ENCODE measurements around the gene DNAJB14. TPM values are rescaled to one million over a fixed set of nuclear protein-coding genes. Genes with fewer than 3 reads are reported as not detected.
A peak's percentile ranks its signal among the peaks of the same experiment; 100 is the strongest.

Gene DNAJB14
- total RNA-seq, 1 donor from 2014 or later = 24.3 TPM

DNA sequence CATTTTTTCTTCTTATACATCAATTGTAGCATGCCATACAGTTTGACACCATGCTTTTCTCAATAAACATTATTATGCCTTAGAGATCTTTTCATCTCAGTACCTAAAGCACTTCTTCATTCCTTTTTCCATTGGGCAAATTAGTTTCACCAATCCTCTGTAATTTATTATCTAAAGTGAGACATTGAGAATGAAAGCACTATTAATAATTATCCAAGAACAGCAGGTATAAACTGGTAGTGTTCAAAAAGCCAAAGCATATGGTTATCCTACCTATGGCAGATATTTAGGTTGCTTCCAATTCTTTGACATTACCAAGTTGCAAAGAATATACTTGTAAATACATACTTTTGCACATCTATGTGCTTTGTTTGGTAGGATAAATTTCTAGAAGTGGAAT is 67.8 kb downstream of the DNAJB14 start:
- Histone ChIP-seq H3K27me3 (no peaks in the 10 kb centered on the region), H3K4me3 (no peak overlapping the region), H3K27ac (no peak overlapping the region), H3K4me1 (peaks cover 7% of the 10 kb centered on the region), H3K9me3 (no peaks in the 10 kb centered on the region), H3K36me3 (peaks cover 0 to 38% of the 10 kb centered on the region in 2 donors)
- intact Hi-C loops (cut with DNase I) = no loop called here
- TF ChIP-seq, protein P1, sequence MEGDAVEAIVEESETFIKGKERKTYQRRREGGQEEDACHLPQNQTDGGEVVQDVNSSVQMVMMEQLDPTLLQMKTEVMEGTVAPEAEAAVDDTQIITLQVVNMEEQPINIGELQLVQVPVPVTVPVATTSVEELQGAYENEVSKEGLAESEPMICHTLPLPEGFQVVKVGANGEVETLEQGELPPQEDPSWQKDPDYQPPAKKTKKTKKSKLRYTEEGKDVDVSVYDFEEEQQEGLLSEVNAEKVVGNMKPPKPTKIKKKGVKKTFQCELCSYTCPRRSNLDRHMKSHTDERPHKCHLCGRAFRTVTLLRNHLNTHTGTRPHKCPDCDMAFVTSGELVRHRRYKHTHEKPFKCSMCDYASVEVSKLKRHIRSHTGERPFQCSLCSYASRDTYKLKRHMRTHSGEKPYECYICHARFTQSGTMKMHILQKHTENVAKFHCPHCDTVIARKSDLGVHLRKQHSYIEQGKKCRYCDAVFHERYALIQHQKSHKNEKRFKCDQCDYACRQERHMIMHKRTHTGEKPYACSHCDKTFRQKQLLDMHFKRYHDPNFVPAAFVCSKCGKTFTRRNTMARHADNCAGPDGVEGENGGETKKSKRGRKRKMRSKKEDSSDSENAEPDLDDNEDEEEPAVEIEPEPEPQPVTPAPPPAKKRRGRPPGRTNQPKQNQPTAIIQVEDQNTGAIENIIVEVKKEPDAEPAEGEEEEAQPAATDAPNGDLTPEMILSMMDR (IDR thresholded peaks at IDR 0.05) = no peak
- TF ChIP-seq POLR2AphosphoS5 (IDR thresholded peaks at IDR 0.05; ENCODE audit: insufficient read depth in 1 of 2, low read depth in 1 of 2) = no peak
- TF ChIP-seq POLR2A (IDR thresholded peaks at IDR 0.05) = no peak
- no peak for DNase-seq (ENCODE audit: extremely low spot score in 2 of 2)

DNA sequence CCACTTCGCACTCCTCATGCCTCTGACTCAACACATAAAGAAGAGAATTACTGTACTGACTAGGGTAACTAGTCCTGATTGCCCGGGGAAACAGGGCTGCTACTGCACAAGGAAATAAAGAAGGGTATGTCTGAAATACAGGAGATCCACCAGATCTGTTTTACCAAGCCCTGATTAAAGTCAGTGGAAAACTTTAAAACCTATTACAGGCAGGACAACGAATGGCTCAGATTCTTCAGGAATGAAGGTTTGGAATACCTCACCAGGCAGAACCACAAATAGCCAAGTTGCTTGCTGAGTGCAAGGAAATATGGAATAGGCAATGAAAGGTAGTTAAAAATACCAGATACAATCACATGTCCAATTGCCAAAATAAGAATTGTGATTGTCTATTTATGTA is 69.5 kb downstream of the DNAJB14 start:
- H3K36me3 ChIP-seq = peaks cover 0 to 34% of the 10 kb centered on the region in 2 donors
- TF ChIP-seq POLR2AphosphoS5 (IDR thresholded peaks at IDR 0.05; ENCODE audit: insufficient read depth in 1 of 2, low read depth in 1 of 2) (no peak), POLR2A (IDR thresholded peaks at IDR 0.05) (no peak)
- TF ChIP-seq, protein P1 (IDR thresholded peaks at IDR 0.05) = no peak
- H3K27ac ChIP-seq = no peak overlapping the region
- no peaks in the 10 kb centered on the region for H3K27me3 ChIP-seq
- no peaks in the 10 kb centered on the region for H3K9me3 ChIP-seq
- H3K4me1 ChIP-seq = peaks cover 7% of the 10 kb centered on the region
- no peak for DNase-seq (ENCODE audit: extremely low spot score in 2 of 2)
- no peak overlapping the region for H3K4me3 ChIP-seq
- intact Hi-C loops (cut with DNase I) = no loop called here

DNA sequence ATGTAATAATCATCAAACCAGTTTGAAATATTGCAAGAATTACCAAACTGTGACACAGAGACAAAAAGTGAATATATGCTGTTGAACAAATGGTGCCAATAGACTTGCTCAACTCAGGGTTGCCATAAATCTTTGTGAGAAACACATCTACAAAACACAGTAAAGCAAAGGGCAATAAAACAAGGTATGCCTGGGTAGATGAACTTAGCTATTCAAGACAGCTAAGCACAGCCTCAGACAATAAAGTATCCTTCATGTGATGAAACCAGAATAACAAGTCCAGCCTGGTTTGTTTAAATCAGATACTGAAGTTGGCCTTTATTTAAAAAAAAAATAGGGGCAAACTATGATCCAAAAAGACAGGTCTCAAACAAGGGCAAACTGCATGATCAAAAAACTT is 71.3 kb downstream of the DNAJB14 start:
- intact Hi-C loops (cut with DNase I) = no loop called here
- peaks cover 7% of the 10 kb centered on the region for H3K4me1 ChIP-seq
- H3K4me3 ChIP-seq = no peak overlapping the region
- no peaks in the 10 kb centered on the region for H3K27me3 ChIP-seq
- peaks cover 0 to 15% of the 10 kb centered on the region in 2 donors for H3K36me3 ChIP-seq
- H3K9me3 ChIP-seq = no peaks in the 10 kb centered on the region
- no peak overlapping the region for H3K27ac ChIP-seq
- DNase-seq (ENCODE audit: extremely low spot score in 2 of 2) = no peak
- TF ChIP-seq POLR2A (IDR thresholded peaks at IDR 0.05) (no peak), POLR2AphosphoS5 (IDR thresholded peaks at IDR 0.05; ENCODE audit: insufficient read depth in 1 of 2, low read depth in 1 of 2) (peak in 1 of 2 donors; percentile 73)
- TF ChIP-seq, protein P1 (IDR thresholded peaks at IDR 0.05) = no peak

DNA sequence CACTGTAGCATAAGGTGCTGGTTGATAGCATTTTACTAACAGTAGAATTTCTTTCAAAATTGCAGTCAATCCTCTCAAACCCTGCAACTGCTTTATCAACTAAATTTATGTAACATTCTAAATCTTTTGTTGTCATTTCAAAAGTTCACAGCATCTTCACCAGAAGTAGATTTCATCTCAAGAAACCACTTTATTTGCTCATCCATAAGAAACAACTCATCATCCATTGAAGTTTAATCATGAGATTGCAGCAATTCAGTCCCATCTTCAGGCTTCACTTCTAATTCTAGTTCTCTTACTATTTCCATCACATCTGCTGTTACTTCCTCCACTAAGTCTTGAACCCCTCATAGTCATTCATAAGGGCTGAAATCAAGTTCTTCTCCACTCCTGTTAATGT is 73.8 kb downstream of the DNAJB14 start:
- Histone ChIP-seq H3K4me3 (no peak overlapping the region), H3K4me1 (peaks cover 7% of the 10 kb centered on the region), H3K27me3 (no peaks in the 10 kb centered on the region), H3K9me3 (no peaks in the 10 kb centered on the region), H3K27ac (no peak overlapping the region), H3K36me3 (no peaks in the 10 kb centered on the region)
- intact Hi-C loops (cut with DNase I) = no loop called here
- DNase-seq (ENCODE audit: extremely low spot score in 2 of 2) = no peak
- TF ChIP-seq, protein P1 (IDR thresholded peaks at IDR 0.05) = no peak

DNA sequence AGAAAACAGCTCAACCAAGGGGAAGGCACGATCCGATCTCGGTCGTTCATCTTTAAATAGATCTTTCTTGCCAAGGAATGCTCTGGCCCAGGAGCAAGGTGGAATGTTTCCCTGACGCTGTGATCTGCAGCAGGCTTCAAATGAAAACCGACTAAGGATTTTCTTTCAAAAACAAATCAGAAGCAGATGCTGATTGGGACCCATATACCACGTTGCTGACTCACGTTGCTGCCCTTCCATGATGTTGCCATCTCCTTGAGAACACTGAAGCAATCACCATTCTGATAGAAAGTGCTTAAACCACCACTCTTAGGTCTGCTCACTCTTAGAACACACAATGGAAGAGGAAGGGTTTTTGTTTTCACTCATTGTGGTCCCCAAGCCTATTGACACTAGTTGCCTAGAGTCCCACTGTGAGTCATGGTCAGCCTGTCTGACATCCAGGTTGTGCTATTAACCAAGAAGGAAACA is 78.3 kb downstream of the DNAJB14 start:
- no peaks in the 10 kb centered on the region for H3K27me3 ChIP-seq
- H3K36me3 ChIP-seq = no peaks in the 10 kb centered on the region
- DNase-seq (ENCODE audit: extremely low spot score in 2 of 2) = no peak
- no peaks in the 10 kb centered on the region for H3K4me1 ChIP-seq
- intact Hi-C loops (cut with DNase I) = no loop called here
- no peaks in the 10 kb centered on the region for H3K9me3 ChIP-seq
- peak overlapping the region; percentile 33 for H3K27ac ChIP-seq
- no peak for TF ChIP-seq POLR2A (IDR thresholded peaks at IDR 0.05)
- no peak for TF ChIP-seq POLR2AphosphoS5 (IDR thresholded peaks at IDR 0.05; ENCODE audit: insufficient read depth in 1 of 2, low read depth in 1 of 2)
- no peak overlapping the region for H3K4me3 ChIP-seq
